Renal cortex interstitium (tissue), 11 donors: ENCODE results near the gene RACGAP1. TPM values are rescaled to one million over a fixed set of nuclear protein-coding genes. Genes with fewer than 3 reads are reported as not detected.
A peak's percentile ranks its signal among the peaks of the same experiment; 100 is the strongest.
"Not testable (repeated sequence)": the region's sequence is repeated elsewhere in the genome, so short reads cannot be mapped to it uniquely, and the experiment has no call there.

ENCODE experiments used
- DNase-seq, 11 donors: peaks; one replicate each; pipeline ENCODE4 v3.0.0-alpha.2; 2013; ENCODE audit warnings: low read depth in 9 of 11, low spot score in 4 of 11; ENCODE audit errors: extremely low read depth in 1 of 11
- polyA plus RNA-seq, 3 donors: library from polyadenylated mRNA; unstranded; fragments of 120-200 nt; gene quantifications; one replicate each; pipeline ENCODE4 v1.2.1, GENCODE V29; 2013; ENCODE audit not compliant: insufficient read length in 3 of 3

RACGAP1 gene
- polyA plus RNA-seq, 3 donors, result 40.5 to 57.9 (median 56.1) TPM

DNA sequence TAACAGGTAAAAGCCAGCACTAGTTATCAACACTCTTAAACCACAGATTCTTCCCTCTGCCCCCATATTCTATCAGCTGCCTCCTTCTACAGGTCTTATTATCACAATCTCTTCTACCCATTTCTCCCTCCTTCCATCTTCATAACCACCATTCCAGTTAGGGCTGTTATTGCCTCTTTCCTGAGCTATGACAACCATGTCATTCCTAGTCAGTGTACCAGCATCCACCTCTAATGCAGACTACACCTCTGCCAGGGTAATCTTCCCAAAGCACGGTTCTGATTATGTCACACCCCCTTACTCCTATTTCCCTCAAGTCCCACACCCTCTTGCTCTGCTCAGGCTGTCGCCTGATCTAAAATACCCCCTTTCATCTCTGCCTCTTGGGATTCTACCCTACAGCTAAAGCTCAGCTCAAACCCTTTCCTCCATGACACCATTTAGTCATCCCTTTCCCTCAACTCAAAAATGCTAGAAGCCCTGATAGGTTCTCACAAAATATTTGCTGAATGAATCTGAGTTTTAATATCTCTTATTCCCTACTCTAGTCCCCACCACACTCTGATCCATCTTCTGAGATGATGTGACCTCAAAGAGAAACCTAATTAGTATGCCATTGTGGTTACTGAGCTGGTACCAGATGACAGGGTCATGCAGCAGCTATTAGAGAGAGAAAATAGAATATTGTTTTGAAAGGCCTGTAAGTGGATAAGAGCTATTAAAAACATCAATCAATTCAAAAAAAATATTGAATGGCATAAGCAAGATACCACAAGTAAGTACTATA, 11.7 kb downstream of the RACGAP1 start:
- no peak for DNase-seq

DNA sequence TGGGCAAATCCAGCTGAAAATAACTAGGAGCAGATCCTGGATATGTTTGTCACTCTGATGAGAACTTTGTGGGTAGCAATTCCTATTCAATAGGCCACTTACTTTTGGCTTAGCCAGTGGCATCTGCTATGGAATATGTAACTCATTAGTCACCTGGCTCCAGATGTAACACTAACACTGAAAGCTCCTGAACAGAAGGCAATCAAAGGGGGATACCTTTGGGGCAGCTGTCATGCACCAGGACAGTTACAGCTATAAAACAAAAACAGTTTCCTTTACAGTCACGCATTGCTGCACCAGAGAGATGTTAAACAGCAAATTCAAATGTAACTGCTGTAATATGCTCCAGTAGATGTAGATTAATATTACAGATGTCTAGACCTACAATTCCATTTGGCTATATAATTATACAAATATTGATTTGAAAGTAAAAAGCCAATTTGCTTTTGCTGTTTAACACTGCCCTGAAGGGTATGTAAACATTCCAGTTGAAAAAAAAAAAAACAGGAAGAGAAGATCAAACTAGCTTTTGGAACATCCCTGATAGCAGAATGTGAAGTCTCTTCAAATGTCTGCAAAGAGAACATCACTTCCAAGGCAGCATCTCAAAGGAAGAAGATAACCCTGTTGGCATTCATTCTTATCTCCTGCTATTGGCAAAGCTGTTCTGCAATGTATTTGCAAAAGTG, 18.4 kb downstream of the RACGAP1 start:
- DNase-seq, result no peak

DNA sequence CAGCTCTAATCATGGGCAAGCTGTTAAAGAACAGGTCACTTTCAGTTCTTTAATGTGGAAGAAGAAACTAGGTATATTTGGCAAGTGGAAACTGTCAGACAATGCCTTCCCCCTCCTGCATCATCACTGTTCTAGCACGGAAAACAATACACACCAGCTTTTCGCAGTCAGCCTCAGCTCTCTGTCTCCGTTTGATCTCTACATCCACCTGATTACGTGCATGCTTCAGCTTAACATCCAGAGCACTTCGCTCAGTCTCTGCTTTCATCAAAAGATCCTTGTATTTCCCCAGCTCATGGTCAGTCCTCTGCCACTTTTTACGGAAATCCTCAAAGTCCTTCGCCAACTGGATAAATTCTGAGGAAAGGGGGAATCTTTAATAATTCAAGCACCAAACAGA, 19.0 kb downstream of the RACGAP1 start:
- no peak for DNase-seq

DNA sequence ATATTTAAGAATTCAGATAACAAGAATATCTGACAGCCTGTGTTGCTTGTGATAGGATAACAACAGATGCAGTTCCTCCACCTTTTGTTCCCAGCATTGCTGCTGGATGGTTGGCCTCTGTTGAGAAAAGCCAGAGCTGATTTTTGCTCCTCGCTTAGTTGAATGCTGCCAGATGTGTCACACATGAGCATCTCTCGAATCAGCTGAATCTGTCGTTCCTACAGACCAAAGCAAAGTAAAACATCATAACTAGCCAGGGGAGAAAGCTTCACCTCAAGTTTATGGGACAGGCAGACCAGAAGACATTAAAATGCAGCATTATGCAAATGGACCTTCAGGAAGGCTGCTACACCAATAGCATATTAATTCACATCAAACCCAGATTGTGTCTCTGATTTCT, 20.1 kb downstream of the RACGAP1 start:
- no peak for DNase-seq

DNA sequence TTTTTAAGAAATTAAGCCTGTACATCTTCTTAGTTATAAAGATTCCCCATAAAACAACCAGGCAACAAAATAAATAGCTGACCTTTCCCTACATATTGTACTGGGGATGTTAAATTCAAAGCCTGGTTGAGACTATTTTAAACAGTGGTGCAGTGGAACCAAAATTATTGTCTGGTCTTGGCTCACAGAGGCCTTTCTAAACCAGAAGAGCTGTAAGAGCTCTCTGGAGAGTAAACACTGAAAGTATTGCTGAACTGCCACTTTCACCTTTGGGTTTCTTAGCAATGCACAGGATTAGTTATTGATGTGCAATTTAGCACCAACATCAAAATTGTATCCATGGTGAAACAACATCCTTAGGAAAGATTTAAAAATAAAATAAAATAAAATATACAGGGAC, 20.6 kb downstream of the RACGAP1 start:
- no peak for DNase-seq

DNA sequence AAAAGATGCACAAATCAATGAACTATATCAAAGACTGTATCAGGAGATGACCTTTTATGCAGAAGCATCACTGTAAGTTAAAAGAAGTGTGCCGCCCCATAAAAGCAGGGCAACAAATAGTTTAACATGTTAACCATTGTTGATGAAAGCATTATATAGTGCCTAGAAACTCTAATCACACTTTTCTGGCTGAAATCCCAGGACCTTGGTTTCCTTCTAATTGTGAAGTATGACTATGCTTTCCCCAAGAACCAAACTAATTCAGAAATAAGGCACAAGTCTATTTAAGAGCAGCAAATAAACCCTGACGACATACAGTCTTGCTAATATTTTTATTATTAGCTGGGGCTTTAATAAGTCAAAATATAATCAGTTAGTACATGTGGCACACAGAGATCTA, 21.7 kb downstream of the RACGAP1 start:
- DNase-seq, result no peak

DNA sequence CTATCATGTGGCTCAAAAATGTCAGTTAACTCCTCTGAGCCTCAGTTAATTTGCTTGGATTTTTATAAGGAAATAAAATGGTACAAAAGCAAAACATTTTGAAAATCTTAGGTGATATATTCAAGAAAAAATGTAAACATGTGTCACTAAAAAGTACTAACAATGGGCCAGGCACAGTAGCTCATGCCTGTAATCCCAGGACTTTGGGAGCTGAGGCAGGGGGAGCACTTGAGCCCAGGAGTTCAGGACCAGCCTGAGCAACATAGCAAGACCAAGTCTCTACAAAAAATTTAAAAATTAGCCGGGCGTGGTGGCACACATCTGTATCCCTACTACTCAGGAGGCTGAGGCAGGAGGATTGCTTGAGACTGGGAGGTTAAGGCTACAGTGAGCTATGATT, 26.8 kb downstream of the RACGAP1 start:
- DNase-seq, result no peak

DNA sequence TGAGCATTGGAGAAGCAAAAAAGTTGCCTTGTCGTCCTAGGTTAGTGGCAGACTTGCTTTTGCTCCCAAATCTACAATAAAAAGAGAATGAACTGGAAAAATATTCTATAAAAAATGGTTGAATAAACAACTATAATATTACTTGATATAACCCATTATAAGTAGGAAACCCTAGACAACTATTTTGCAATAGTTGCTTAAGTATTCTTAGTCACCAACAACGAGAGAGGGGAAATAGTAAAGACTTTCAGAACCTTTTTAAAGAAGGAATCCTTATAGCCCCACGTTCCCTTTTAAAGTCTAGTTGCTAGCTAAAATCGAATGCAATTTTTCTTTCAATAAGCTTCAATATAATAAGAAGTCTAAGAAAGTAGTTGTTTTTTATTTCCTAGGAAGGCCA, 35.0 kb downstream of the RACGAP1 start:
- no peak for DNase-seq

DNA sequence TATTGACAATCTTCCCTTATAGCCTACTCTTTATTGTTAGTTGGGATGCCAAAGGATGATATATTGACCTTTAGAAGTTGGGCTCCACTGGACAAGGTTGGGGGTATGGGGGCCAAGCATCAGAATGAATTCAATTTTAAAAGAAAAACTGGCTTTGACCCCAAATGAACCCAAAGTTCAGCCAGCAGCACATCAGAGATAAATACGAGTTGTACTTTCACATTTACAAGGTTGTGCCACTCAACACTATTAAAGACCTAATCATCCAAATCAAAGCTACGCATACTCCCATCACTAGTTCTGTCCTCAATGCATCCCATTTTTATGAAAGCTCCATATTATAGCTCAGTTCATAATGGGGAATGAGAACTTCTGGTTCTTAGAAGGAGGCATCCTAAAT, 35.9 kb downstream of the RACGAP1 start:
- DNase-seq, result not testable (repeated sequence)

DNA sequence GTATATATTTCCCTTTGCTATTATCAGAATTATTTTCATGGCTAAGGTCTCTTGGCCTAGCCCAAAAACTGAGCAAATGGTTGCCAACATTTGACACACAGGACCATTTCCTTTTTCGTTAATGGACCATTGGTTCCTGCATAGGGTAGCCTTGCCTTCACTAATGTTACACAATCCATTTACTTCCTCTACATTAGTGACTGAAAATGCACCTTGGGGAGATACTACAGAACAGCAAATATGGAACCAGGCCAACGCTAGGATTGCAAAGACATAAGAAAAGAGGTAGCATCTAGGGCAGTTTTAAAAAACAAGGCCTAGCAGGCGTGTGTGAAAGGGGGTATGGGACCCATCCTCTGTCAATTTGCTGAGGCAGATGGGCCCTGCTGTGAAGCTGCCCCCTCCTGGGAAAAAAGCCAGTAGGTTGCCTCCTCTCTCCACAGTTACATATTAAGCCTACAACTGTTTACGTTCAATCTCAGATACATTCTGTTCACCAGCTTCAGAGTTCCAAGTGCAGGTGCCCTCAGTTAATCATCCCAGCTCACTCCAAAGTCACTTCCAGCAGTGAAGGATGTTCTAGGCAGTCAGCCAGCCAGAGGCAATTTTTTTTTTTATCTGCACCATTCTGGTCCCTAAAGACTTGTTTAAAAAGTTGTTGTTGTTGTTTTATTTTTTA, 37.5 kb downstream of the RACGAP1 start:
- no peak for DNase-seq

DNA sequence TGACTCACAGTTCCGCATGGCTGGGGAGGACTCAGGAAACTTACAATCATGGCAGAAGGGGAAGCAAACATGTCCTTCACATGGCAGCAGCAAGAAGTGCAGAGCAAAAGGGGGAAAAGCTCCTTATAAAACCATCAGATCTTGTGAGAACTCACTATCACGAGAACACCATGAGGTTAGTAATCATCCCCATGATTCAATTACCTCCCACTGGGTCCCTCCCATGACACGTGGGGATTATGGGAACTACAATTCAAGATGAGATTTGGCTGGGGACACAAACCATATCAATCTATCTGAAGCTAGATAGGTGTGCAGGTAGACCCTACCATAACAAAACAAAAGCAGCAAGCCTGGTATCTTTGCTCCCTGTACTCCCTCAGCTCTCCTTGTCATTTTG, 38.8 kb downstream of the RACGAP1 start:
- not testable (repeated sequence) for DNase-seq

DNA sequence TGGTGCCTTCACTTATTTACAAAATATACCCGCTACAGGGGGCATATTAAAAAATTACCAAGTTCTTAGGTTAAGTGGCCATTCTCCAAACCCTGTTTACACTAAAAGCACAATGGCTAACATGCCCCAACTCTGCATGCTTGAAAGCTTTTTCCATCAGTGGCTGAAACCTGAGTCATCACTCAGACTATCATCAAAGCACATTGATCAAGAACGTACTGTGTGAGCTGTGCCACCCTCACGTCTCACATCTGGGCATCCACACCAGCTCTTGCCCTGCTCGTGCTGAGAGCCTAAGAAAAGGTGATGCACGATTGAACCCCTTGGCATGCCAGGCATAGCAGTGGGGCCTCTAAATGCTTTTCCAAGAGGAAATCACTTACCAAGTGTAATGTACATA, 39.3 kb downstream of the RACGAP1 start:
- no peak for DNase-seq

DNA sequence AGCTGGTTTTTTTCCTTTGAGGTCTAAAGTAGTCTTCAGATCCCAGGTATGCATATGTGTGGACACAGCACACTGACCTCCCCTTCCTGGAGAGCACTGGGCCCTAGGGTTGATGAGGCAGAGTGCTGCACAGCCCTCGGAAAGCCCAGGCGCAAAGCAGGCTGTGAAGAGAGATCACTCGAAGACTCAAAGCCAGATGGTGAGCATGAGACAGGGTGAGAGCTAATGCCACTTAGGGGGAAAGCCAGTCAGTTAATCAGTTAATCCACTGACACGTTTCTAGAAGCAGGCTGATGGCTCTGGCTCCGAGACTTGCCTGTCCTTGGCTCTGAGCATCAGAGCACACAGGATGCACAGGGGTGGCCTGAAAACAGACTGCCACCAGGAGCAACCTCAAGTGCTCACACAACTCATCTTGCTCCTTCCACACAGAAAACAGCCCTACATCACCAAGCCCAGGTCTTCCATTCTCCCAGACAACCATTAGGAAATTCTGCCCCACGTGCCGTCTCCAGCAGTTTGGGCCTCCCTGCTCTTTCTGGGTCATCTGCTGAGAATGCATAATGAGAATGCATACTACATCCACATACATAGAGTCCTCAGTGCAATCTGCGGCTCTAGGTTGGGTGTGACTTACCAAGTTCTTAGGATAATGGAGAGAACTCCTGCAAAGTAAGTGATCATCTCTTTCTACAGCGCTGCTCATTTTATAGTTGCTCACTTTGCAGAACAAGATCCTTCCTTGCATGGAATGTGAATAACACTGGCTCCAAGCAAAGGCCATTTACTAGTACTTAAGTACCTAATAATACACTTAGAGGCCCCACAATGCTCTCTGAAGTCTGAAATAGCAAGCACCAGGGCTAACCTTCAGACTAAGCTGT, 40.6 kb downstream of the RACGAP1 start:
- no peak for DNase-seq

DNA sequence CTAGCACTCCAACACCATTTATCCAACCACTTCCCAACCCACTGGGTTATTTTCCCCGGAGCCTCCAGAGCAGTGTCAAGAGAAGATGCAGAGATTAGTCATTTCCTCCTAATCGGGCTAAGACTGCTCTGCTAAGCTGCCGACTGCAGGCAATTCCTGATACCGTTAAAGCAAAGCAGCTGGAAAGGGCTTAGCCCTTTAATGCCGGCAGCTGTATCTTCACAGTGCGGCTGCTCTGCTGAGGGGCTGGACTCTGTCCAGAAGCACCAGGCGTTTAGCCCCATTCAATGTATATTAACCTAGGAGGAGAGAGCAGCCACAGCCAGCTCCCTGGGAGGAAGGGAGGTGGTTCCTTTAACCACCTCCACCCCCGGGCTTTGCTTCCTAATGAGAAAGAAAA, 41.4 kb downstream of the RACGAP1 start:
- DNase-seq, result peak in 7 of 11 donors; percentile 57 to 78 (median 71)

DNA sequence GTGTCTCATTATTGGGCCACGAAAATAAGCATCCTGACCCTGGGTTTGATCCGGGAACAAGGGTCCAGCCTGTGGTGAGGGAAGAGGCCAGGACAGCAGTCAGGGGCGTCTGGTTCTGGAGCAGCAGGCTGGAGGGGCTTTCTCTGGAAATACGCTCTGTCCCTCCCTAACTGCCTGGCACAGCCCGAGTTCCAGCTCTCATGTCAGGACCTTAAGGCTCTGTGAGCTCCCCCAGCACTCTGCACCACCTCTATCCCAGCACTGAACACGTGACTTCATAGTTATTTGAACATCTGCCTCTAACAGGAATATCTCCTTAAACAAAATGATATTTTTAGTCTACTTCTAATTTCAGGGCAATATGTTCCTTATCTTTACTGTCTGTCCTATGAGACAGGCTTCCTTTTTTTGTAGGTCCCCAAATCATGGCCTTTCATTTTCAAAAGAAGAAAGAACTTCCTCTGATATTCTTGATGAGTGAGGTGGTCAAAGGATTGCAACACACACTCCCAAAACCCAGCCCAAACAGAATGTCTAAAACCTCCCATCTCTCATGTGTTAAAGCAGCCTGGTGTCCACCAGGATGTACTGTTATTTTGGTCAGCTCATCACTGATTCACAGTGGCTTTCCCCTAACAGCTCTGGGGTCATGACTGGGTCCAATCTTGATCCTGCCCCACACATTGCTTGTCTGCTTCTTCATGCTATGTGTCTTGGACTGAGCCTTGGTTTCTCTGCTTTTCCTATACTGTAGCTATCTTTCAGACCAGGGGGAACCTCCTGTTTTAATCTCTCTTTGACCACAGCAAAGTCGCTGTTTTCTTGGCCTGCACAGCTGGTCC, 42.8 kb downstream of the RACGAP1 start:
- DNase-seq, result no peak

DNA sequence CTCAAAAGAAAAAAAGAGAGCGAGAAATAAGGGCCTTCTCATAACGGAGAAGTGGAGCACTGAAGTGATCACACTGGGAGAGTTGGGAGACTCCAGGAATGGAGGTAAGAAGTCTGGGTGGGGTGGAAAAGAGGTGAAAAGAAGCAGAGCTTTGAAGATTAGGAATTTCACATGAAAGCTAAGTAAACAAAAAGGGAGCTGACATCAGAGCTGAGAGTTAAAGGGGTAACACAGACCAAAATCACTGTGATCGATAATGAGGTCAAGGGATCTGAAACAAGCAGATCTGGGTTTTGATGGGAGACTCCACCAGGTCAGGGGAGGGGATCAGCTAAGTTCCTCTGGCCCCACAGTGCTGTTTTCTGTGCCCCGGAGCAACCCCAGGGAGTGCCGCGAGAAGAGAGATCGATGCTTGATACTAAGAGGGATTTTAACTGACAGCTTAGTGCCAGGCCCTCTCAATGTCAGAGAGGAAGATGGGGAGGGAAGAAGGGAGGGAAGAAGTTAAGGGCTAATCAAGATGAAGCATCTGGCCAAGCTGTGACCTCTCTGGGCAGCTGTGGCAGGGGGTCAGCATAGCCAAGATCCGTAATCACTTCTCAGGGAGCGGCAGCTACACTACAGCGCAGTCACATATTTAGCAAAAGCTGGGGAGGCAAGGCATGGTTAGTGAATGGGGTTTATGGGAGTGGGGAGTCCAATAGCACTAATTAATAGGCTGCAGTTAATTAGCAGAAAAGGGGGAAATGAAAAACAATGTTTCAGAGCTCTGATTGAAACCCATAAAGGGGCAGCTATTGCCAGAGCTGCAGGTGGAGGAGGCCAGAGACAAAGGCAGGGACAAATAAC, 44.6 kb downstream of the RACGAP1 start:
- no peak for DNase-seq

DNA sequence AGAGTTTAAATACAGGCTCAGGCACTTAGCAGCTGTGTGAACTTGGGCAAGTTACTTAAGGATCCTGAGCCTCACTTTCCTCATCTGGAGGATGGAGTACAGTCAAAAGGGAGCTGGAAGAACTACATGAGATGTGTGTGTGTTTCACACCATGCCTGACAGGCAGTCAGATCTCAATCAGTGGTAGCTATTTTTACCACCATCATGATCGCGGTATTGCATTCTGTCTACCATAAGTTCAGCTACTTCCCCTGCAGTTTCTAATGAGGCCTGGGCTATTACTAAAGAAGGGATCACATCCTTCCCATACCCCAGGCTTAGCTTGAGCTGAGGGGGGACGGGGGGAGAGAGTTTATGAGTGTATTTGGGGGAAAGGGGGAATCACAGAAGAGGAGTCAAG, 45.5 kb downstream of the RACGAP1 start:
- no peak for DNase-seq
